ENCODE results near the gene CCDC61. TPM values are rescaled to one million over a fixed set of nuclear protein-coding genes. Genes with fewer than 3 reads are reported as not detected.

CCDC61 gene
- total and polyA plus RNA-seq, 2 experiments from 2014 or later = 2.6 to 6.9 TPM

DNA sequence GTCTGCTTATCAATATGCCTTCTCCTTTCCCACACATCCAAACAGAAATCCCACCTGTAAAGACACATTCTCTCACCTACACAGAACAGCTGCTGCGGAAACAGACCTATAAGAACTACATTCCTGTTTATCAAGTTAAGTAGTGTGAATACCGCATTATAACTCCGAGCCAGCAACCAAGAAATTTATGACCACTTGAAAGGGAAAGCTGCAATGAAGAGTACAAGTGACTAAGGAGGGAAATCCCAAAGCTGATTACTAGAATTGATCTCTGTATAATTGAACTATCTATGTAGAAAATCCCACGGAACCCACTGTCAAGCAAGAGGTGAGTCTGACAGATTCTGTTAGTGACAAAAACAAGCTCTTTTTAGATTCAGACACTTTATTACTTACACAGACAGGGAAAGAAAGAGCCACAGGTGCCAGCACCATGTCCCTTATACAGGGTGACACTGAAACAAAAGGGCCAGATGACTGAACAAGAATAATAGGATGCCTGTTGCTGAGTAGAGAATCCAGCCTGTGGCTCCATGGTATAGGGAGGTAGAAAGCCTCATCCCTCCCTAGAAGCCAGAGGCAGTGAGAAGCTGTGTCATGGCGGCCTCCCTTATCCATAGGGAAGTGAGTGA is 47.1 kb downstream of the CCDC61 start:
- H3K27me3 ChIP-seq (replicated peaks; ENCODE audit: insufficient read depth) = peaks cover 72% of the 10 kb centered on the region
- no peak overlapping the region for H3K4me3 ChIP-seq
- H3K79me2 ChIP-seq (ENCODE audit: insufficient read depth) = no peaks in the 10 kb centered on the region
- H2AFZ ChIP-seq = no peak overlapping the region
- no peaks in the 10 kb centered on the region for H3K4me1 ChIP-seq (ENCODE audit: insufficient read depth)
- no peaks in the 10 kb centered on the region for H3K36me3 ChIP-seq (ENCODE audit: low read depth)
- no peaks in the 10 kb centered on the region for H3F3A ChIP-seq (ENCODE audit: insufficient read depth)
- H3K9me3 ChIP-seq (ENCODE audit: low read depth) = no peaks in the 10 kb centered on the region
- no peak overlapping the region for H3K4me2 ChIP-seq (ENCODE audit: unreplicated experiment)
- DNase-seq = no peak
- no peaks in the 10 kb centered on the region for H3K9me2 ChIP-seq (ENCODE audit: insufficient read depth)
- no peak overlapping the region for H3K9ac ChIP-seq
- no peaks in the 10 kb centered on the region for H4K20me1 ChIP-seq (ENCODE audit: insufficient read depth)
- H3K27ac ChIP-seq = no peak overlapping the region
- in situ Hi-C loops (cut with MboI) = no loop called here
- TF ChIP-seq EZH2 (IDR thresholded peaks at IDR 0.05; ENCODE audit: insufficient read depth, poor library complexity, severe bottlenecking) (no peak), EZH2phosphoT487 (IDR thresholded peaks at IDR 0.05; ENCODE audit: insufficient read depth, low read depth) (no peak)
- WGBS, 2 experiments (ENCODE audit: low coverage in 1 of 2, low lambda C conversion rate in 2 of 2, missing lambda C conversion rate in 2 of 2) = 50 to 56% methylated on average over 5 of the region's 5 CpGs

DNA sequence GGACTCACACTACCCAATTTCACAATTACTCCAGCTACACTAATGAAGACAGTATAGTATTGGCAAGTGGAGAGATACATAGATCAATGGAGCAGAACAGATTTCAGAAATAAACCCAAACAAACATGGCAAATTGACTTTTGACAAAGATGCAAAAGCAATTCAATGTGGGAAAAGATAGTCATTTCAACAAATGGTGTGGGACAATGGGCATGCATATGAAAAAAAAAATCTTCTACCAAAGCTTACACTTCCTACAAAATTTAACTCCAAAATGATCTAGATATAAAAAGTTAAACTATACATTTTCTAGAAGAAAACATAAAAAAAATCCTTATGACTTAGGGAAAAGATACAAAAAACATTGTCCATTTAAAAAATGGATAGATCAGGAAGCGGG is 48.3 kb downstream of the CCDC61 start:
- no peaks in the 10 kb centered on the region for H3K36me3 ChIP-seq (ENCODE audit: low read depth)
- 71 to 74% methylated on average over 1 of the region's 1 CpG for WGBS, 2 experiments (ENCODE audit: low coverage in 1 of 2, low lambda C conversion rate in 2 of 2, missing lambda C conversion rate in 2 of 2)
- H3K27ac ChIP-seq = no peak overlapping the region
- peaks cover 84% of the 10 kb centered on the region for H3K27me3 ChIP-seq (replicated peaks; ENCODE audit: insufficient read depth)
- H3K4me3 ChIP-seq = no peak overlapping the region
- TF ChIP-seq EZH2 (IDR thresholded peaks at IDR 0.05; ENCODE audit: insufficient read depth, poor library complexity, severe bottlenecking) (no peak), EZH2phosphoT487 (IDR thresholded peaks at IDR 0.05; ENCODE audit: insufficient read depth, low read depth) (no peak)
- H3K9me3 ChIP-seq (ENCODE audit: low read depth) = no peaks in the 10 kb centered on the region
- no peaks in the 10 kb centered on the region for H3F3A ChIP-seq (ENCODE audit: insufficient read depth)
- H3K79me2 ChIP-seq (ENCODE audit: insufficient read depth) = no peaks in the 10 kb centered on the region
- in situ Hi-C loops (cut with MboI) = no loop called here
- no peak overlapping the region for H3K9ac ChIP-seq
- H3K4me2 ChIP-seq (ENCODE audit: unreplicated experiment) = no peak overlapping the region
- DNase-seq = no peak
- no peaks in the 10 kb centered on the region for H3K9me2 ChIP-seq (ENCODE audit: insufficient read depth)
- H3K4me1 ChIP-seq (ENCODE audit: insufficient read depth) = no peaks in the 10 kb centered on the region
- no peaks in the 10 kb centered on the region for H4K20me1 ChIP-seq (ENCODE audit: insufficient read depth)
- no peak overlapping the region for H2AFZ ChIP-seq

DNA sequence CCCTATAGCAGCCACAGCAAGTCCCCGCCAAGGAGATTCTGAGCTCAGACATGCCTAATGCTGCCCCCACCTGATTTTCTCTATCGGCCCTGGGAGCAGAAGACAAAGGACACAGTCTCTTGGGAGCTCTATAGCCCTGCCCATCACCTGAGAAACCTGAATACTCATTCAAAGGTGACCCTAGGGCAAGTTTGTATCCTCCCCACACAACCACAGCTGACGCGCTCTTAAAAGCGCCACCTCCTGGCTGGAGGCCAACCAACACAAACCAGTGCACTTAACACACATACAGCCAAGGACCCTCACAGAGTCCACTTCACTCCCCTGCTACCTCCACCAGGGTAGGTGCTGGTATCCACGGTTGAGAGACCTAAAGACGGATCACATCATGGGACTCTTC is 54.3 kb downstream of the CCDC61 start:
- WGBS, 2 experiments (ENCODE audit: low coverage in 1 of 2, low lambda C conversion rate in 2 of 2, missing lambda C conversion rate in 2 of 2) = 18 to 27% methylated on average over 7 of the region's 7 CpGs
- in situ Hi-C loops (cut with MboI) = no loop called here
- H2AFZ ChIP-seq = no peak overlapping the region
- H3K27me3 ChIP-seq (replicated peaks; ENCODE audit: insufficient read depth) = peaks cover 76% of the 10 kb centered on the region
- no peak overlapping the region for H3K9ac ChIP-seq
- no peak for DNase-seq
- no peaks in the 10 kb centered on the region for H3K4me1 ChIP-seq (ENCODE audit: insufficient read depth)
- H3K9me3 ChIP-seq (ENCODE audit: low read depth) = no peaks in the 10 kb centered on the region
- no peaks in the 10 kb centered on the region for H3K9me2 ChIP-seq (ENCODE audit: insufficient read depth)
- TF ChIP-seq EZH2phosphoT487 (IDR thresholded peaks at IDR 0.05; ENCODE audit: insufficient read depth, low read depth) (no peak), EZH2 (IDR thresholded peaks at IDR 0.05; ENCODE audit: insufficient read depth, poor library complexity, severe bottlenecking) (no peak)
- no peaks in the 10 kb centered on the region for H3K79me2 ChIP-seq (ENCODE audit: insufficient read depth)
- H3K4me2 ChIP-seq (ENCODE audit: unreplicated experiment) = no peak overlapping the region
- no peak overlapping the region for H3K4me3 ChIP-seq
- H3K36me3 ChIP-seq (ENCODE audit: low read depth) = no peaks in the 10 kb centered on the region
- no peak overlapping the region for H3K27ac ChIP-seq
- no peaks in the 10 kb centered on the region for H3F3A ChIP-seq (ENCODE audit: insufficient read depth)
- H4K20me1 ChIP-seq (ENCODE audit: insufficient read depth) = no peaks in the 10 kb centered on the region

DNA sequence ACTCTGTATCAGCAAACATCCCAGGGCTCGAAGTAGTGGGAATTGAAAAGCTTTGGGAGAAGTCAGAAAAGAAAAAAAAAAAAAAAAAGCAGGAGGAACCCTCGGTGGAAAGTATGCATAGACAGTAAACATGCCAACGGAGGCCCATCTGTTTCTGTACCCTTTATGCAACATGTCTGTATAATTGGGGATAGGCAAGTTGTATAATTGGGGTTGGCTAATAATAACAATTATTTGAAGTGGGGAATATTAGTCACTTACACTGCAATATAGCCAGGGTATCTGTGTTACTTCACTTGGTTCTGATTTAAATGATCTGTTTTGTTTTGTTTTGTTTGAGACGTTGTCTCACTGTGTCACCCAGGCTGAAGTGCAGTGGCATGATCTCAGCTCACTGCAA is 57.6 kb downstream of the CCDC61 start:
- Histone ChIP-seq H3K4me1 (ENCODE audit: insufficient read depth) (no peaks in the 10 kb centered on the region), H3K79me2 (ENCODE audit: insufficient read depth) (no peaks in the 10 kb centered on the region), H3K27ac (no peak overlapping the region), H3K36me3 (ENCODE audit: low read depth) (no peaks in the 10 kb centered on the region), H2AFZ (no peak overlapping the region), H4K20me1 (ENCODE audit: insufficient read depth) (no peaks in the 10 kb centered on the region), H3K9me3 (ENCODE audit: low read depth) (no peaks in the 10 kb centered on the region), H3K4me2 (ENCODE audit: unreplicated experiment) (no peak overlapping the region), H3F3A (ENCODE audit: insufficient read depth) (no peaks in the 10 kb centered on the region), H3K9ac (no peak overlapping the region), H3K27me3 (replicated peaks; ENCODE audit: insufficient read depth) (peaks cover 79% of the 10 kb centered on the region), H3K9me2 (ENCODE audit: insufficient read depth) (no peaks in the 10 kb centered on the region), H3K4me3 (no peak overlapping the region)
- DNase-seq = no peak
- in situ Hi-C loops (cut with MboI) = no loop called here
- TF ChIP-seq EZH2 (IDR thresholded peaks at IDR 0.05; ENCODE audit: insufficient read depth, poor library complexity, severe bottlenecking) (no peak), EZH2phosphoT487 (IDR thresholded peaks at IDR 0.05; ENCODE audit: insufficient read depth, low read depth) (no peak)
- WGBS, 2 experiments (ENCODE audit: low coverage in 1 of 2, low lambda C conversion rate in 2 of 2, missing lambda C conversion rate in 2 of 2) = 11 to 20% methylated on average over 4 of the region's 4 CpGs

DNA sequence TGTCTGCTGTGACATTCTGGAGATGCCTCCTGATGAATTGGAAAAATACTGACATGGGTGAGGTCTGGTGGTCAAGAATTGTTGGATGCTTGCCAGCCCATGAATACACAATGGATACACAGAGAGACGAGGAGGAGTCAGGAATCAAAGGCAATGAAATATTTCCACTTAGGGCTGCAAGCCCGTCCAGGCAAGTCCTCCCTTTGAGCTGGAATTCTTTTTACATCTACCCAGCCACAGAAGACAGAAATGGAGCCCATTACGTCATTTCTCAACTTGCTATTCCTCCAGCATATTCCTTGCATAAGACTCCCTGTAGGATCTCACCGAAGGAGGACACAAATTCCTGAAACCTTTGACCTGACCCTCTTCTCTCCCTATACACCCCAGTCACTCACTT is 61.3 kb downstream of the CCDC61 start:
- no peak overlapping the region for H3K27ac ChIP-seq
- no peak overlapping the region for H3K4me3 ChIP-seq
- no peaks in the 10 kb centered on the region for H3K9me2 ChIP-seq (ENCODE audit: insufficient read depth)
- H3F3A ChIP-seq (ENCODE audit: insufficient read depth) = no peaks in the 10 kb centered on the region
- in situ Hi-C loops (cut with MboI) = no loop called here
- H2AFZ ChIP-seq = no peak overlapping the region
- no peaks in the 10 kb centered on the region for H3K9me3 ChIP-seq (ENCODE audit: low read depth)
- TF ChIP-seq EZH2phosphoT487 (IDR thresholded peaks at IDR 0.05; ENCODE audit: insufficient read depth, low read depth) (no peak), EZH2 (IDR thresholded peaks at IDR 0.05; ENCODE audit: insufficient read depth, poor library complexity, severe bottlenecking) (no peak)
- H3K79me2 ChIP-seq (ENCODE audit: insufficient read depth) = no peaks in the 10 kb centered on the region
- H3K4me2 ChIP-seq (ENCODE audit: unreplicated experiment) = no peak overlapping the region
- peaks cover 81% of the 10 kb centered on the region for H3K27me3 ChIP-seq (replicated peaks; ENCODE audit: insufficient read depth)
- H3K4me1 ChIP-seq (ENCODE audit: insufficient read depth) = no peaks in the 10 kb centered on the region
- H4K20me1 ChIP-seq (ENCODE audit: insufficient read depth) = no peaks in the 10 kb centered on the region
- no peak overlapping the region for H3K9ac ChIP-seq
- no peaks in the 10 kb centered on the region for H3K36me3 ChIP-seq (ENCODE audit: low read depth)
- DNase-seq = no peak
- WGBS, 2 experiments (ENCODE audit: low coverage in 1 of 2, low lambda C conversion rate in 2 of 2, missing lambda C conversion rate in 2 of 2) = 33 to 34% methylated on average over 4 of the region's 4 CpGs

Data from GM23248 (cell line).